ENCODE results near the gene RASA3. TPM values are rescaled to one million over a fixed set of nuclear protein-coding genes. Genes with fewer than 3 reads are reported as not detected.

RASA3 gene
- total and polyA plus RNA-seq, 10 of the 15 experiments (the other 5 are each of a cell fraction or from before 2014, with no cell fraction given), result 0.79 to 33.9 (median 17.6) TPM

DNA sequence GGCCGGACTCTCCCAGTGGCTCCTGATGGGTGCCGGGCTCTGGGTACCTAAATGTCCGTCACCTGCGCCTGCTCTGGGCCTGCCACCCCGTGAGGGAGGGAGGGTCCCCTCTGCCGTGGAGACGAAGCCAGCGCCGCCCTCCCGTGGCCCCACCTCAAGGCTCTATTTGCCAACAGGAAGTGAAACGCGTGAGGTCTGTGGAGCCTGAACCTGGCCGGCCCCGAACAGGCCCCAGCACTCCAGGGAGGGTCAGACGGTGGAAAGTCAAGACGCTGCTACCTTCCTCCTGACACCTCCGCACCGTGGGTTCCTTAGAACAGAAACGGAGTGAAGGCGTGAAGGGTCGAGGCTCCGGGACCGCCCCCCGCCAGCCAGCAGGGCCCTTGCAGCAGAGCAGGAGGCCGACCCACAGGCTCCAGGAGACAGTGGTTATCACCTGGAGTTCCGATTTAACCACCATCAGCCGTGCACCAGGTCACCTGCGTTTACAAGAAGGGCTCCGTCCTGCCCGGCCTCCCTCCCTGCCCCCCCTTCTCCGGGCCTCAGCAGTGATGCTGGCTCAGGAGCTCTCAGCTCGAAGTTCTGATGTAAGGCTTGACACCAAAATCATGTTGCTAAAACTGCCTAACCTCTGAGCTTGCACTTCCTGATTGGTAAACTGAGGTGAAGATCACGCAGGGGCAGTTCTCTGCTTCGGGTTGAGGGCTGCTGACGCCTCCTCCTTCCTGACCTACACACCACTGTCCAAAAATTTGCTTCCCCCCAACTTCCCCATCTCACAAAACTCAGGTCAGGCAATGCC lies 107.6 kb downstream of the RASA3 start:
- intact Hi-C loops (cut with micrococcal nuclease; ENCODE audit: unreplicated experiment) (loop anchor here (2.0 kb wide), 1 partner anchor 42 kb away; no protein-coding TSS in a partner anchor), in situ Hi-C loops (cut with MboI) (no loop called here)
- peak overlapping the region; percentile 44; the same call in 1 of the 2 replicates for H3K9ac ChIP-seq (ENCODE audit: control insufficient read depth, insufficient read depth, low read length)
- H3K4me3 ChIP-seq, result no peak overlapping the region
- no TSS peak for BruUV-seq (replicated peaks)
- ATAC-seq (peak; percentile 95), DNase-seq (ENCODE audit: low read depth, low spot score) (no peak), FAIRE-seq (peak; percentile 75)
- ChIA-PET CTCF (no interaction called here), SMC1A (ENCODE audit: uncharacterized antibody, unreplicated experiment) (interaction anchor here (0.7 to 1.3 kb wide), 2 partner anchors 10 to 21 kb away, joined by 3 read pairs; no protein-coding TSS in a partner anchor), RAD21 (ENCODE audit: unreplicated experiment) (no interaction called here), POLR2A (no interaction called here)
- TF ChIP-seq IKZF1 (conservative IDR thresholded peaks at IDR 0.05) (0 out of 2 replicates have a peak, but pooled peaks have one; percentile 20), POLR2A (IDR thresholded peaks at IDR 0.05; ENCODE audit: low read depth, low read length) (peak; percentile 57), EED (IDR thresholded peaks at IDR 0.05; ENCODE audit: low read depth) (peak; percentile 13; the same call in 1 of the 2 replicates), NBN (IDR thresholded peaks at IDR 0.05) (0 out of 2 replicates have a peak, but pooled peaks have one; percentile 22), FOXK2 (IDR thresholded peaks at IDR 0.05) (no peak), SPI1 (IDR thresholded peaks at IDR 0.05; ENCODE audit: borderline replicate concordance, insufficient read depth, low read depth, low read length) (peak; percentile 94), BHLHE40 (IDR thresholded peaks at IDR 0.05; ENCODE audit: borderline replicate concordance in 1 of 2, low read depth in 2 of 2, low read length in 1 of 2) (peak; percentile 93 to 94), GATAD2B (conservative IDR thresholded peaks at IDR 0.05; ENCODE audit: low read depth) (no peak)
- TF ChIP-seq, protein P1, sequence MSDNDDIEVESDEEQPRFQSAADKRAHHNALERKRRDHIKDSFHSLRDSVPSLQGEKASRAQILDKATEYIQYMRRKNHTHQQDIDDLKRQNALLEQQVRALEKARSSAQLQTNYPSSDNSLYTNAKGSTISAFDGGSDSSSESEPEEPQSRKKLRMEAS (IDR thresholded peaks at IDR 0.05; ENCODE audit: low read depth, low read length), result 0 out of 2 replicates have a peak, but pooled peaks have one; percentile 27
- TF ChIP-seq, protein P2, sequence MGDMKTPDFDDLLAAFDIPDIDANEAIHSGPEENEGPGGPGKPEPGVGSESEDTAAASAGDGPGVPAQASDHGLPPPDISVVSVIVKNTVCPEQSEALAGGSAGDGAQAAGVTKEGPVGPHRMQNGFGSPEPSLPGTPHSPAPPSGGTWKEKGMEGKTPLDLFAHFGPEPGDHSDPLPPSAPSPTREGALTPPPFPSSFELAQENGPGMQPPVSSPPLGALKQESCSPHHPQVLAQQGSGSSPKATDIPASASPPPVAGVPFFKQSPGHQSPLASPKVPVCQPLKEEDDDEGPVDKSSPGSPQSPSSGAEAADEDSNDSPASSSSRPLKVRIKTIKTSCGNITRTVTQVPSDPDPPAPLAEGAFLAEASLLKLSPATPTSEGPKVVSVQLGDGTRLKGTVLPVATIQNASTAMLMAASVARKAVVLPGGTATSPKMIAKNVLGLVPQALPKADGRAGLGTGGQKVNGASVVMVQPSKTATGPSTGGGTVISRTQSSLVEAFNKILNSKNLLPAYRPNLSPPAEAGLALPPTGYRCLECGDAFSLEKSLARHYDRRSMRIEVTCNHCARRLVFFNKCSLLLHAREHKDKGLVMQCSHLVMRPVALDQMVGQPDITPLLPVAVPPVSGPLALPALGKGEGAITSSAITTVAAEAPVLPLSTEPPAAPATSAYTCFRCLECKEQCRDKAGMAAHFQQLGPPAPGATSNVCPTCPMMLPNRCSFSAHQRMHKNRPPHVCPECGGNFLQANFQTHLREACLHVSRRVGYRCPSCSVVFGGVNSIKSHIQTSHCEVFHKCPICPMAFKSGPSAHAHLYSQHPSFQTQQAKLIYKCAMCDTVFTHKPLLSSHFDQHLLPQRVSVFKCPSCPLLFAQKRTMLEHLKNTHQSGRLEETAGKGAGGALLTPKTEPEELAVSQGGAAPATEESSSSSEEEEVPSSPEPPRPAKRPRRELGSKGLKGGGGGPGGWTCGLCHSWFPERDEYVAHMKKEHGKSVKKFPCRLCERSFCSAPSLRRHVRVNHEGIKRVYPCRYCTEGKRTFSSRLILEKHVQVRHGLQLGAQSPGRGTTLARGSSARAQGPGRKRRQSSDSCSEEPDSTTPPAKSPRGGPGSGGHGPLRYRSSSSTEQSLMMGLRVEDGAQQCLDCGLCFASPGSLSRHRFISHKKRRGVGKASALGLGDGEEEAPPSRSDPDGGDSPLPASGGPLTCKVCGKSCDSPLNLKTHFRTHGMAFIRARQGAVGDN (IDR thresholded peaks at IDR 0.05), result 0 out of 2 replicates have a peak, but pooled peaks have one; percentile 39
- TF ChIP-seq, protein P3, sequence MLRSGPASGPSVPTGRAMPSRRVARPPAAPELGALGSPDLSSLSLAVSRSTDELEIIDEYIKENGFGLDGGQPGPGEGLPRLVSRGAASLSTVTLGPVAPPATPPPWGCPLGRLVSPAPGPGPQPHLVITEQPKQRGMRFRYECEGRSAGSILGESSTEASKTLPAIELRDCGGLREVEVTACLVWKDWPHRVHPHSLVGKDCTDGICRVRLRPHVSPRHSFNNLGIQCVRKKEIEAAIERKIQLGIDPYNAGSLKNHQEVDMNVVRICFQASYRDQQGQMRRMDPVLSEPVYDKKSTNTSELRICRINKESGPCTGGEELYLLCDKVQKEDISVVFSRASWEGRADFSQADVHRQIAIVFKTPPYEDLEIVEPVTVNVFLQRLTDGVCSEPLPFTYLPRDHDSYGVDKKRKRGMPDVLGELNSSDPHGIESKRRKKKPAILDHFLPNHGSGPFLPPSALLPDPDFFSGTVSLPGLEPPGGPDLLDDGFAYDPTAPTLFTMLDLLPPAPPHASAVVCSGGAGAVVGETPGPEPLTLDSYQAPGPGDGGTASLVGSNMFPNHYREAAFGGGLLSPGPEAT (IDR thresholded peaks at IDR 0.05; ENCODE audit: low read depth), result 0 out of 2 replicates have a peak, but pooled peaks have one; percentile 27
- 7% methylated on average over 34 of the region's 35 CpGs for WGBS (ENCODE audit: insufficient coverage, insufficient replicate concordance, low lambda C conversion rate, missing lambda C conversion rate)
- no peaks in the 10 kb centered on the region for H4K20me1 ChIP-seq (ENCODE audit: control insufficient read depth, insufficient read depth)
- H3K4me2 ChIP-seq (ENCODE audit: control insufficient read depth, insufficient read depth), result peak overlapping the region; percentile 64
- no peaks in the 10 kb centered on the region for H3K27me3 ChIP-seq (replicated peaks in 1 of 2; ENCODE audit: control insufficient read depth in 2 of 2, insufficient read depth in 2 of 2, low read length in 1 of 2)
- H3K27ac ChIP-seq (ENCODE audit: control insufficient read depth, insufficient read depth), result peak overlapping the region; percentile 58
- H3K79me2 ChIP-seq (ENCODE audit: control insufficient read depth, insufficient read depth, low read length), result no peaks in the 10 kb centered on the region; the same call in 1 of the 2 replicates
- peak overlapping the region; percentile 29 for H2AFZ ChIP-seq (ENCODE audit: control insufficient read depth, low read depth, low read length)
- peaks cover 40% of the 10 kb centered on the region for H3K4me1 ChIP-seq (ENCODE audit: control insufficient read depth, insufficient read depth, low read length)
- H3K9me3 ChIP-seq (replicated peaks; ENCODE audit: control insufficient read depth, insufficient read depth, low read length), result no peaks in the 10 kb centered on the region
- peaks cover 8 to 35% of the 10 kb centered on the region in 2 experiments for H3K36me3 ChIP-seq (ENCODE audit: control insufficient read depth in 2 of 2, insufficient read depth in 2 of 2, low read length in 1 of 2)

Measured in GM12878 (cell line).